NCI-H524 (cell line): ENCODE results near the gene COG5.
"Not testable (repeated sequence)": the region's sequence is repeated elsewhere in the genome, so short reads cannot be mapped to it uniquely, and the experiment has no call there.

Source experiments
- DNase-seq, 2 experiments: peaks; one replicate each; lab custom pipeline; 2025; lab: John Stamatoyannopoulos, UW

COG5 gene

GRCh38 chr7:107220806-107221205, 342.9 kb downstream of the COG5 start:
- DNase-seq: not testable (repeated sequence)

DNA sequence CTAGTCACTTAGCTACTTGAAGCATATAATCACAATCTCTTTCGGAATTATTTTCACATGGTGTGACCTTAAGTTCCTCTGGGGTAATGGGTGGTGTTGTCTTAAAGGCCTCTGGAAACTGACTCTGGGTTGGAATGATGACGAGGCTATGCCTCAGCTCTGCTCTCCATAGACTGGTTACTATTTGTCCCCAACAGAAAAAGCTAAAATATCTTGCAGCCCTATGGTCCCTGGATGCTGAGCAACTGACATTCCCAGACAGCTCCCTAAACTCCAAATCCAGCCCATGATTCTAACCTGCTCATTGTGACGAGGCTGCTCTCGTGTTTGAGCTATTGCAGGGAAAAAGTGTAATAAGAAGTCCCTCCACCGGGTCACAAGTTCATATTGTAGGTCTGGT, 343.4 kb downstream of the COG5 start:
- no peak for DNase-seq

GRCh38 chr7:107219563-107220244, 344.0 kb downstream of the COG5 start:
- DNase-seq: no peak

DNA sequence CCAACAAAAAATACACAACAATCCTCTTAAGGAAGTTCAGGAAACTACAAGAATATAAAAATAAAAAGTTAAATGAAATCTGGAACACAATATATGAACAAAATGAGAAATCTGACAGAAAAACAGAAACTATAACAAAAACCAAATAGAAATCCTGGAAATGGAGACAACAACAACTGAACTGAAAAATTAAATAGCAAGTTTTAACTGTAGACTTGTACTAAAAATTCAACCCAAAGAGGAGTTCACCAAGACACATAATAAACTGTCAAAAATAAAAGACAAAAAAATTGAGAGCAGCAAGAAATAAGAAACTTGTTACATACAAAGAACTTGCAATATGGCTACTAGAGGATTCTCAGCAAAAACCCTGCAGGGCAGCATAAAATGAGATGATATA, 349.8 kb downstream of the COG5 start:
- DNase-seq: no peak

GRCh38 chr7:107213193-107213788, 350.4 kb downstream of the COG5 start:
- DNase-seq: no peak

- DNase-seq: no peak
Measured at GRCh38 chr7:107212725-107213124, 351.0 kb downstream of the COG5 start.

DNA sequence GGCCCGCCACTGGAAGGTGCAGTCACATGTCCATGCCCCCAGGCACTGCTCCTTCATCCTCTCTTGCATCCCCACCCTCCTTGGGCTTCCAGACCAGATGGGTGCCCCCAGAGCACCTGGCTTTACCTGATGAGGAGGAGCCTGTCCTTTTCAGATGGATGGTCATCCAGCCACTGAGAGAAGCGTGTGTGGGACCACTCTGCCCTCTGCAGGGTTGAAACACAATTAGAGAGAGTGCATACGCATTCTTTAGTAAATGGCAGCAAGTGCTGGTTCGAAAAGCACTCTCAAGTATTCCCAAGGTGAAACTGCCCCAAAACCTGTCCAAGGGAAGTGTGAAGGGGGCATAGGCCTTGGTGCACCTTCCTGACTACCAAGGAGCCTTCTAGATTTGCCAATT, 353.3 kb downstream of the COG5 start:
- no peak for DNase-seq

DNA sequence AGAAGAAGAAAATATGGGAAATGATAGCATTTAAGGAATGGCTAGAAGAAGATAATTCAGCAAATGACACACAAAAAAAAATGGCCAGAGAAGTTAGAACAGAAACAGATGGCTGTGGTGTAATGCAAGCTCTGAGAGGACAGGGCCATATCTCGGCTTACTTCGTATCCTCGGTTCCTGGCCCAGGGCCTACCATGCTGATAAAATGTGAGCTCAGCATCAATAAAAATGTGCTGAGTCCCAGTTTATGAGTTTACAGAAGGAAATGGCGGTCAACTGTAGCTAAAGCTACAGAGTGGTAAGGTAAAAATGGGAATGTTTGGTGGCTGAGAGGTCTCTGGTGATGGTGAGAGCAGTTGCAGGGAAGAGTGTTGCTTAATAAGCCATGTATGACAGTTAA, 354.2 kb downstream of the COG5 start:
- DNase-seq: no peak

GRCh38 chr7:107208563-107208962, 355.2 kb downstream of the COG5 start:
- no peak for DNase-seq

DNA sequence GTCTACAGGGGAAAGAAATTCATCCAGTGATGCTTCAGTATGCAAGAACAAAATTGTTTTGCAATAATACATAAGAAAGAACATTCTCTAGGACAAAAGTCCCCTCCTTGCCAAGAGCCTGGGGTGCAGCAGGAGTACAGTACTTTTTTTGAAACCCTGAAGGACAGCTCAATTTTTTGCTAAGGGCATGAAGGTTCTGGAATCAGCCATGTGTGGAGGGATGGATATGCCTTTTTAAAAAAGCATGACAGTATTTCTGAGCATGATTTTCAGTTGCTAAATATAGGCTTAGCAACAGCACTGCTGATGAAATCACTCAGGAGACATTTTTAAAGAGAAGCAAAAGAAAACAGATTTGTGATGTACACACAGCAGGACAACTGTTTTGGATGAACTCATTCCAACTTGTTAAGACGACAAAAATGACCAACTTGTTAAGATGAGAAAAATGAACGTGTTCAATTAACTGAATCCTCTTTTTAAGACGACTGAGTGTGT, 355.6 kb downstream of the COG5 start:
- no peak for DNase-seq

GRCh38 chr7:107207459-107207858, 356.3 kb downstream of the COG5 start:
- DNase-seq: no peak

- DNase-seq: no peak
Measured at GRCh38 chr7:107206706-107207105, 357.0 kb downstream of the COG5 start.

DNA sequence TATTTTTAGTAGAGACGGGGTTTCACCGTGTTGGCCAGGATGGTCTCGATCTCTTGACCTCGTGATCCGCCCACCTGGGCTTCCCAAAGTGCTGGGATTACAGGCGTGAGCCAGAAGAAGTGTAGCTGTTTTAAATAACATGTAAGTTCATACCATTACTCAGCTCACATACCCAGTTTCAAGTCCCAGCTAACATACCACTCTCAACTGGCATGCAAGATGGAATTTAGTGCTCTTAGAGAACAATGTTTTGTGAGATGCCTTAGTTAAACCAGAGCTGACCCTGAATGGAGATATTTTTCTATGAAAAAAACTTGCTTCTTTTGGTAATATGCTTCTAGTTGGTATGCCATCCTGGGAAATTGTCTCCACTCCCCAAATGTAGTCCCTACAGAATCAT, 357.6 kb downstream of the COG5 start:
- DNase-seq: no peak

- no peak for DNase-seq
Measured at GRCh38 chr7:107203607-107204006, 360.1 kb downstream of the COG5 start.

DNA sequence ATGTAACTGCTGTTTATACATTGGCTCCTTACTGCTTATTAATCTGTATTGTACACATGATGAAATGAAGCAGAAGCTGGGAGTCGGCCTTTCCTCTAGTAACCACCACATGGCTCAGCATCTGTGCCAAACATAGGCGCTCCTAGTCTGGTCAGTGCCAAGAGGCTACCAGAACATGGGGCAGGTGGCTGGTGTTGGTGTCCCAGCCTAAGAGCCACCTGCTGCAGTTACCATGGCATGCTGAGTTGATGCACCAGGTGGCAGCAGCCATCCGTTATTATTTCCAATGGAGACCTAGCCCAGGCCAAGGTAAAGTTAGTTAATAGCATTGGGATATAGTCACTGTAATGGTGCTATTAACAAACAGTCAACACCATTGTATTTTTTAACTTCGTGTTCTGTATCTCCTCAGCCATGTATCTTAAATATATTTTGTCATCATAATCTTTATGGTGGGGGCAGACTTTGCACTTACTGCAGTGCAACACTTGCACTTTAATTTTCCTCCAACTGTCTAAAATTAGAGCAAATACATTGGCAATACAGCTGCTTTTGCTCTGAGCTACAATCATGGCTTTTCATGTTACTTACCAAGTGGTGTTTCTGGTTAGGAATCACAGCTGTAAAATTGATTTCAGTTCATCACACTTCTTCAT, 361.8 kb downstream of the COG5 start:
- peak; percentile 41 to 85 for DNase-seq

DNA sequence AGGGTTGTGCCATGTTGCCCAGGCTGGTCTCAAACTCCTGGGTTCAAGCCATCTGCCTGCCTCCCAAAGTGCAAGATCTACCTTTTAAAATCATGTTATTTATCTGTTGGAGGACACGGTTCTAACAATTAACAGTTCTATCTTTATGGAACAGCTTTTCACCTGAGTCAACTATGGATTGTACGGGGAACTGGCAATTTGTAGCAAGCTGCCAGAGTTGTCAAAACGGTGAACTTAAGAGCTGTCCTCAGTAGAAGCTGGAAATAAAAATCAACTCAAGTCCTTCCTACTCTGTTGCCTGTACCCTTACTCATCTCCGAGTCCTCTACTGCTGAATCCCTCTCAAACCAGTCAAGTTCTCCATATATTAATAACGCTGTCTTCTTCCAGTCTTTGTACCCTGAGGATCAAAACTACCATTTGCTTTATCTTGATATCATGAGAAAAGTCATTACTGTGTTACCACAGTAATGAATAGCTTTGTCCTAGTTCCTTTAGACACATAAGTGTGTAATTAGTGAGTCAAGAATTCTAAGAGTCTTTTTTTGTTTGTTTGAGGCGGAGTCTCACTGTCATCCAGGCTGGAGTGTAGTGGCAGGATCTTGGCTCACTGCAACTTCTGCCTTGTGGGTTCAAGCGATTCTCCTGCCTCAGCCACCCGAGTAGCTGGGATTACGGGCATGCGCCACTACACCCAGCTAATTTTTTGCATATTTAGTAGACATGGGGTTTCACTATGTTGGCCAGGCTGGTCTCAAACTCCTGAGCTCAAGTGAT, 366.7 kb downstream of the COG5 start:
- no peak for DNase-seq

DNA sequence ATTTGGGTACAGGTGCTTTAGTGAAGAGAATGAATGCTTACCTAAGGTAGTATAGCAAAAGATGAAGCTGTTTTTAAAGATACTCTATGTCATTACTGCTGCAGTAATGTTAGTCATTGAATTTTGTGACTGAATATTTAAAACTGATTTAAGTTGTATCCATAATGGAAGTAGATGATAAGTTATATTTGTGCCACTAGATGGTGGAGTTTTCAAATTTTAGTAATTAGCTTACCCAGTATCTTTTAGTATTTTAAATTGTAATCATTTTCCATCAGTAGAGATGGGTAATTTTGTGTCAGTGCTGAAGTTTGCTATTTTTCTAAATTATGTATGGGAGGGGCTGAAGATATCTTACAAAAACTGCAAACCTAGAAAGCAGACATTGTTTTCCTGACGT, 369.7 kb downstream of the COG5 start:
- no peak for DNase-seq

- no peak for DNase-seq
Measured at GRCh38 chr7:107190090-107190489, 373.6 kb downstream of the COG5 start.

- DNase-seq: no peak
Measured at GRCh38 chr7:107187774-107188173, 375.9 kb downstream of the COG5 start.

- DNase-seq: no peak
Measured at GRCh38 chr7:107186240-107186639, 377.5 kb downstream of the COG5 start.

GRCh38 chr7:107185716-107186115, 378.0 kb downstream of the COG5 start:
- no peak for DNase-seq

DNA sequence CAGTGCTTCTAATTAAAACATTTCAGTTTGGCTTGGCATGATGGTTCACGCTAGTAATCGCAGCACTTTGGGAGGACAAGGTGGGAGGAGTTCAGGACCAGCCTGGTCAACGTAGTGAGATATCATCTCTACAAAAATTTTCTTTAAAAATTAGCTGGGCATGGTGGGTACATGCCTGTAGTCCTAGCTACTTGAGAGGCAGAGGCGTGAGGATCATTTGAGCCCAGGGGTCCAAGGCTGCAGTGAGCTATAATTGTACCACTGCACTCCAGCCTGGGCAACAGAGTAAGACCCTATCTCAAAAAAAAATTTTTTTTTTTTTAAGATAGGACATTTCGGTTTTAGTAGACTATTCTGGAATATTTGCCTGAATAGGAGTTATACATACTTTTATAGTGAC, 382.5 kb downstream of the COG5 start:
- DNase-seq: no peak

DNA sequence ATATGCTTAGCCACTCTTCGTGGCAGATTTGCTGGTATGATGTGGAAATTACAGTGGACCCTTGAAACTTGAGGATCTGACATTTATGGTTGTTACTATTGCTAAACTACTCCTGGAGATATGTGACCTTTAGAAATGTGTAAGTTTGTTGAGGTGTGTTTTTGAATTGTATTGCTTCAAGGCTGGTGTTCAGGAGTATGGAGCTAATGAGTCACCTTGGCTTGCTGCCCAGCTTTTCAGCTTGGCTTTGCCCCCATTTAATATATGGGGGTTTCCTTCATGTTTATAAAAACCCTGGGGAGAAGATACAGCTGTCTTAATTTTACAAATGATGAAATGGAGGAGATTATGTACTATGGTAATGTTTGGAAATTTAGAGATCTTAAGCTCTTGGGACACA, 383.3 kb downstream of the COG5 start:
- no peak for DNase-seq
